Measurements from ENCODE around the gene PTGR1. TPM values are rescaled to one million over a fixed set of nuclear protein-coding genes. Genes with fewer than 3 reads are reported as not detected.
A peak's percentile ranks its signal among the peaks of the same experiment; 100 is the strongest.

The PTGR1 gene
- total RNA-seq, result 67.9 and 70.4 TPM in 2 replicates

- no peak for FAIRE-seq
- no peaks in the 10 kb centered on the region for H3K27me3 ChIP-seq (ENCODE audit: control insufficient read depth, insufficient read depth, low read length)
- peak; percentile 74 for DNase-seq (ENCODE audit: low read depth)
- H3K36me3 ChIP-seq (ENCODE audit: control insufficient read depth, insufficient read depth, low read length), result peaks cover 14% of the 10 kb centered on the region
- peak within 1 kb of the TSS; percentile 72 for H3K4me3 ChIP-seq (ENCODE audit: low read depth, low read length)
- TF ChIP-seq CTCF (IDR thresholded peaks at IDR 0.05; ENCODE audit: insufficient read depth, low read length, severe bottlenecking), result no peak
Observed at GRCh38 chr9:111599092-111599954, at the start of gene PTGR1. Gene PTGR1 (minus strand): TSS chr9:111599647. CDS start chr9:111597422, 2,225 bp downstream.

DNA sequence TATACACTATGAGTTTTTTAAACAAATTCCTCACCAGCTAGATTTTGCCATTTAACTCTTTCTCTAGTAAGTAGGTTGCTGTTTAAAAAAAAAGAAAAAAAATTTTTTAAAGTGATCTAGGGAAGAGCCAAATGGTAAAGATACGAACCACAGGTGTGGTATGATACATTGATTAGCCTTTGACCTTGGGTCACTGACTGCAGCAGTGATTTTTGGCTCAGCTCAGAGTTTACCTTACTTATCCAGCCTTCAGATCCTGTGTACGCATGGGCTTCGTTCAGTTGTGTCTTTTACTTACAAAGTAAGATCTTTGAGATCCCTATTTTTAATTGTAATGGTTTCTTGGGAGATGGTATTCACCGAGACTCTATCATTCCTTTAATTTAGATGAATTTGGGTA lies 49.6 kb upstream of the PTGR1 start:
- no peaks in the 10 kb centered on the region for H3K27me3 ChIP-seq (ENCODE audit: control insufficient read depth, insufficient read depth, low read length)
- peaks cover 6% of the 10 kb centered on the region for H3K36me3 ChIP-seq (ENCODE audit: control insufficient read depth, insufficient read depth, low read length)
- FAIRE-seq (no peak), DNase-seq (ENCODE audit: low read depth) (no peak)
- no peak overlapping the region for H3K4me3 ChIP-seq (ENCODE audit: low read depth, low read length)
- no peak for TF ChIP-seq CTCF (IDR thresholded peaks at IDR 0.05; ENCODE audit: insufficient read depth, low read length, severe bottlenecking)

- no peaks in the 10 kb centered on the region for H3K27me3 ChIP-seq (ENCODE audit: control insufficient read depth, insufficient read depth, low read length)
- H3K36me3 ChIP-seq (ENCODE audit: control insufficient read depth, insufficient read depth, low read length), result peaks cover 7% of the 10 kb centered on the region
- H3K4me3 ChIP-seq (ENCODE audit: low read depth, low read length), result no peak overlapping the region
- DNase-seq (ENCODE audit: low read depth), result no peak
- TF ChIP-seq CTCF (IDR thresholded peaks at IDR 0.05; ENCODE audit: insufficient read depth, low read length, severe bottlenecking), result no peak
- FAIRE-seq, result no peak
Observed at GRCh38 chr9:111648066-111648465, 48.6 kb upstream of the PTGR1 start.

DNA sequence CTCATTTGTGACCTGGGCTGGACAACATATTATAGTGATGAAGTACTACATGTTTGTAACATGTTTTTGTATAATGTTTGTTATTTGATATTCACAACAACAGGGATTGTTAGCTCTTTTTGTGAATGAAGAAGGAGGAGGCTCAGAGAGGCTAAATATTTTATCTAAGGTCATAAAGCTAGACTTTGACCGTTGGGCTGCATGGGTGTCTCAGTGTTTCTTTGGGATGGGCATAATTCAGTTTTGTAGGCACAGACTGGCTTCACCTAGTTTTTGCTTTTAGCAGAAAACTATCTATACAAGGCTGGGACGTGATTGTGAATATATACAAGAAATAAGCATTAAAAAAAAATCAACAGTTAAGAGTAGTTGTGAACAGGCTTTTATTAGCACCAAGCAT lies 47.0 kb upstream of the PTGR1 start:
- no peak for FAIRE-seq
- no peak overlapping the region for H3K4me3 ChIP-seq (ENCODE audit: low read depth, low read length)
- TF ChIP-seq CTCF (IDR thresholded peaks at IDR 0.05; ENCODE audit: insufficient read depth, low read length, severe bottlenecking), result no peak
- H3K36me3 ChIP-seq (ENCODE audit: control insufficient read depth, insufficient read depth, low read length), result peaks cover 10% of the 10 kb centered on the region
- no peaks in the 10 kb centered on the region for H3K27me3 ChIP-seq (ENCODE audit: control insufficient read depth, insufficient read depth, low read length)
- no peak for DNase-seq (ENCODE audit: low read depth)

- no peaks in the 10 kb centered on the region for H3K27me3 ChIP-seq (ENCODE audit: control insufficient read depth, insufficient read depth, low read length)
- no peak for TF ChIP-seq CTCF (IDR thresholded peaks at IDR 0.05; ENCODE audit: insufficient read depth, low read length, severe bottlenecking)
- H3K4me3 ChIP-seq (ENCODE audit: low read depth, low read length), result no peak overlapping the region
- H3K36me3 ChIP-seq (ENCODE audit: control insufficient read depth, insufficient read depth, low read length), result peaks cover 10% of the 10 kb centered on the region
- DNase-seq (ENCODE audit: low read depth), result peak; percentile 21
- no peak for FAIRE-seq
Observed at GRCh38 chr9:111645806-111646205, 46.4 kb upstream of the PTGR1 start.

Data from bronchial epithelial cell (primary cell).